HG03432 (cell line): ENCODE results near the gene HIC1.
A peak's percentile ranks its signal among the peaks of the same experiment; 100 is the strongest.

Source experiments
- ATAC-seq: cut with Tn5 transposase; IDR thresholded peaks from one replicate; pipeline ENCODE4 v1.9.1; 2021; ENCODE audit warnings: mild to moderate bottlenecking, moderate library complexity; ENCODE audit not compliant: unreplicated experiment

HIC1 gene

GRCh38 chr17:2024572-2025219 is 30.2 kb upstream of the HIC1 start:
- no peak for ATAC-seq

GRCh38 chr17:2025220-2025621 is 29.7 kb upstream of the HIC1 start, which contains the start of gene RTN4RL1:
Gene RTN4RL1, minus strand, starts transcription at chr17:2025334. Its CDS starts 469 bp downstream, at chr17:2024865.
- no peak for ATAC-seq

- no peak for ATAC-seq
Observed at GRCh38 chr17:2025622-2026309, 29.1 kb upstream of the HIC1 start.

GRCh38 chr17:2027528-2028233 is 27.2 kb upstream of the HIC1 start:
- ATAC-seq = no peak

GRCh38 chr17:2028234-2028614 is 26.7 kb upstream of the HIC1 start:
- ATAC-seq = no peak

GRCh38 chr17:2028737-2029136 is 26.2 kb upstream of the HIC1 start:
- ATAC-seq = no peak

GRCh38 chr17:2029911-2030778 is 24.8 kb upstream of the HIC1 start, which contains the start of gene DPH1:
Gene DPH1, plus strand, starts transcription at chr17:2030153. Its CDS starts 17 bp downstream, at chr17:2030170.
- ATAC-seq = peak; percentile 76

GRCh38 chr17:2030779-2031163 is 24.1 kb upstream of the HIC1 start:
- peak; percentile 18 for ATAC-seq

- no peak for ATAC-seq
Observed at GRCh38 chr17:2033153-2033552, 21.8 kb upstream of the HIC1 start.

- no peak for ATAC-seq
Observed at GRCh38 chr17:2034157-2034556, 20.7 kb upstream of the HIC1 start.

- no peak for ATAC-seq
Observed at GRCh38 chr17:2034806-2035540, 19.9 kb upstream of the HIC1 start.

GRCh38 chr17:2035541-2036488 is 19.1 kb upstream of the HIC1 start:
- no peak for ATAC-seq

- no peak for ATAC-seq
Observed at GRCh38 chr17:2037155-2037554, 17.7 kb upstream of the HIC1 start.

- no peak for ATAC-seq
Observed at GRCh38 chr17:2040219-2040827, 14.6 kb upstream of the HIC1 start.

GRCh38 chr17:2040942-2041560 is 13.9 kb upstream of the HIC1 start:
- ATAC-seq = no peak

- ATAC-seq = peak; percentile 90
Observed at GRCh38 chr17:2041561-2042389, 13.1 kb upstream of the HIC1 start, which contains the start of gene OVCA2. Gene OVCA2, plus strand, starts transcription at chr17:2042022. Its CDS starts 26 bp downstream, at chr17:2042048.

- no peak for ATAC-seq
Observed at GRCh38 chr17:2042390-2042847, 12.5 kb upstream of the HIC1 start.
